Prostate gland (tissue), 2 donors: ENCODE measurements around the gene RBM19.

Experiments
- CTCF ChIP-seq, 4 experiments: fragments of 200-600 bp in 2 of 4; fragments of 450-650 bp in 2 of 4; sonication (generic) in 2 of 4; IDR thresholded peaks; 1 replicate in 3 of 4; 2 replicates in 1 of 4; pipeline ENCODE4 v1.5.1; 2016 to 2019; ENCODE audit warnings: antibody characterized with exemption in 4 of 4, mild to moderate bottlenecking in 2 of 4, moderate library complexity in 2 of 4
- POLR2AphosphoS5 ChIP-seq: sonication (generic); formaldehyde crosslinking; IDR thresholded peaks from one replicate; pipeline ENCODE4 v1.6.1; 2017; ENCODE audit warnings: antibody characterized with exemption

- TF ChIP-seq POLR2AphosphoS5: no peak
- TF ChIP-seq CTCF (IDR thresholded peaks at IDR 0.05): no peak
These were observed 16.5 kb downstream of the RBM19 start for GRCh38 chr12:113949321-113950305.
